Mesothelial cell of epicardium (in vitro differentiated cells): Measurements from ENCODE around the gene NDUFS8. TPM values are rescaled to one million over a fixed set of nuclear protein-coding genes. Genes with fewer than 3 reads are reported as not detected.

Source experiments
- DNase-seq, 2 experiments: peaks; one replicate each; pipeline ENCODE4 v3.0.0; 2021; ENCODE audit warnings: low spot score in 2 of 2; ENCODE audit not compliant: unreplicated experiment in 2 of 2
- H3K27ac Mint-ChIP-seq: 2 replicates; pipeline ENCODE4 v1.8.0; 2021; ENCODE audit warnings: mixed read lengths
- H3K27me3 Mint-ChIP-seq: 2 replicates; pipeline ENCODE4 v1.8.0; 2021; ENCODE audit warnings: low read depth, mixed read lengths
- H3K36me3 Mint-ChIP-seq: 2 replicates; pipeline ENCODE4 v1.8.0; 2021; ENCODE audit warnings: mixed read lengths
- H3K4me1 Mint-ChIP-seq: 2 replicates; pipeline ENCODE4 v1.8.0; 2021; ENCODE audit warnings: mixed read lengths
- H3K4me3 Mint-ChIP-seq: 2 replicates; pipeline ENCODE4 v1.8.0; 2021; ENCODE audit warnings: mild to moderate bottlenecking, moderate library complexity, mixed read lengths
- H3K9me3 Mint-ChIP-seq: 2 replicates; pipeline ENCODE4 v1.8.0; 2021; ENCODE audit warnings: mixed read lengths
- total RNA-seq: library from RNA; stranded (reverse); gene quantifications from 3 replicates; pipeline ENCODE4 v1.2.1, GENCODE V29; 2021
- TF ChIP-seq, protein P1 (sequence below): fragments of 200-600 bp; sonication (generic); IDR thresholded peaks from one replicate; pipeline ENCODE4 v1.5.0; 2021; ENCODE audit warnings: antibody characterized with exemption; ENCODE audit not compliant: unreplicated experiment

The NDUFS8 gene
- total RNA-seq, 1 donor from 2014 or later = 132 TPM

DNA sequence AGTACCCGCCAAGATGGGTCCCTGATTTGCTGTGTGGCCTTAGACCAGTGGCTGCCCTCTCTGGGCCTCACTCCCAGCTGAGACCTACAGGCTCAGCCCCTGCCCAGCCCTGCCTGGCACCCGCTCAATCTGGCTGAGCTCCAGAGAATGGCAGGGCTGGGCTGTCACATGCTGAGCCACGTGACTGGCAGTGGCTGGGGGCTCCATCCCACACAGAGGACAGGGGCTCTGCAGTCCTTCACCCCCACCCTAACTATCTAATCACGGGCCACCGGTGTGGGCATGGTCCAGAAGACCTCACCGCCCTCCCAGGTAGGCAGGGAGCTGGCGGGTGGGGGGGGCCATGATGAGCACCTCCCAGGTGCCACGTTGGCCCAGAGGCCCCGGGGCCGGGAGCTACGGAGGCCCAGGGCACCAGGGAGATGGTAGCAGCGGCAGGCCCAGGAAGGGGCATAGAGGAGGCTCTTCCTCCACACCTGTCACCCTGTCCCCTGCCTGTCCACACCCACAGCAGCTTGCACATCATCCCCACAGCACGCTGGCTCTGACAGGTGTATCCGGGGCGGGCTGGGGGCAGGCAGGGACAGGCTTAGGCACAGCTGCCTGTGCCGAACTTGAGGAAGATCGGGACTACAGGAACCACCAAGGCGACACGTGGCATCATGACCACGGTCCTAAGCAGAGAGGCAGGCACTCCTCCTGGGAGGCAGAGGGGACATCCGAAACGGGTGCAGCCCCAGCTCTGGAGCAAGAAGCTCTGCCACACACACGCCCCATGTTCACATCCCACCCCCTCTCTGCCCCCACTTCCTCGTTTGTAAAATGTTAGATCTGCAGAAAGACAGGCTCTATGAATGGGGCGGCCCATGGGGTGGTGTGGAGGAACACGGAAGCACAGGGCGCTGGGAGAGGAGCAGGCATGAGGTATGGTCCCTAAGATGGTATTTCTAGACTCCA is 21.8 kb upstream of the NDUFS8 start:
- Mint-ChIP-seq H3K4me3 (no peak overlapping the region), H3K27me3 (peaks cover 4% of the 10 kb centered on the region), H3K27ac (peak overlapping the region; percentile 82), H3K9me3 (no peaks in the 10 kb centered on the region), H3K4me1 (peaks cover 44% of the 10 kb centered on the region), H3K36me3 (no peaks in the 10 kb centered on the region)
- no peak for DNase-seq
- TF ChIP-seq, protein P1, sequence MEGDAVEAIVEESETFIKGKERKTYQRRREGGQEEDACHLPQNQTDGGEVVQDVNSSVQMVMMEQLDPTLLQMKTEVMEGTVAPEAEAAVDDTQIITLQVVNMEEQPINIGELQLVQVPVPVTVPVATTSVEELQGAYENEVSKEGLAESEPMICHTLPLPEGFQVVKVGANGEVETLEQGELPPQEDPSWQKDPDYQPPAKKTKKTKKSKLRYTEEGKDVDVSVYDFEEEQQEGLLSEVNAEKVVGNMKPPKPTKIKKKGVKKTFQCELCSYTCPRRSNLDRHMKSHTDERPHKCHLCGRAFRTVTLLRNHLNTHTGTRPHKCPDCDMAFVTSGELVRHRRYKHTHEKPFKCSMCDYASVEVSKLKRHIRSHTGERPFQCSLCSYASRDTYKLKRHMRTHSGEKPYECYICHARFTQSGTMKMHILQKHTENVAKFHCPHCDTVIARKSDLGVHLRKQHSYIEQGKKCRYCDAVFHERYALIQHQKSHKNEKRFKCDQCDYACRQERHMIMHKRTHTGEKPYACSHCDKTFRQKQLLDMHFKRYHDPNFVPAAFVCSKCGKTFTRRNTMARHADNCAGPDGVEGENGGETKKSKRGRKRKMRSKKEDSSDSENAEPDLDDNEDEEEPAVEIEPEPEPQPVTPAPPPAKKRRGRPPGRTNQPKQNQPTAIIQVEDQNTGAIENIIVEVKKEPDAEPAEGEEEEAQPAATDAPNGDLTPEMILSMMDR = no peak

DNA sequence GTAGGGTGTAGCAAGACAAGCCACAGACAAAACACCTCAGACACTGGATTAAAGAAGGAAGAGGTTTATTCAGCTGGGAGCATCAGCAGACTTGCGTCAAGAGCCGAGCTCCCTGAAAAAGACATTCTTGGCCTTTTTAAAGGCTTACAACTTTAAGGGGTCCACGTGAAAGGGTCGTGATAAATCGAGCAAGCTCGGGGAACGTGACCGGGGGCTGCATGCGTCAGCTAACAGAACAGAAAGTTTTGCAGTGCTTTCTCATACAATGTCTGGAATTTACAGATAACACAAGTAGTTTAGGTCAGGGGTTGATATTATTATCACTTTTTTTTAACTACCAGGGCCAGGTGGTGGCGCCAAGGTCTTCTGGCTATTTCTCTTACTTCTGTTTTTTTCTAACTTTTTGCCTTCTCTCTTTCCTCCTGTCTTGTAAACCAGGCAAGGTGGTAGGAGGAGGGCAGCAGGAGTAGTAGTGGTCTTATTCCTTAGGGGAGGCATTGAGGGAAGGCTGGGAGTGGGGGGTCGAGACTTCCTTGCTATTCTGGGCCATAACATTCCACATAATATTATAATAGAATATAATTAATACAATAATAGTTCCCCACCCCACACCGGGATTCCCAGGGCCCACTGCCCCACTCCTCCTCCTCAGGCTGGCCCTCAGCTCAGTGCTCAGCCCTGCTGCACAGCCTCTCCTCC is 20.9 kb upstream of the NDUFS8 start:
- Mint-ChIP-seq H3K27ac (peak overlapping the region; percentile 82), H3K4me3 (no peak overlapping the region), H3K4me1 (peaks cover 47% of the 10 kb centered on the region)

DNA sequence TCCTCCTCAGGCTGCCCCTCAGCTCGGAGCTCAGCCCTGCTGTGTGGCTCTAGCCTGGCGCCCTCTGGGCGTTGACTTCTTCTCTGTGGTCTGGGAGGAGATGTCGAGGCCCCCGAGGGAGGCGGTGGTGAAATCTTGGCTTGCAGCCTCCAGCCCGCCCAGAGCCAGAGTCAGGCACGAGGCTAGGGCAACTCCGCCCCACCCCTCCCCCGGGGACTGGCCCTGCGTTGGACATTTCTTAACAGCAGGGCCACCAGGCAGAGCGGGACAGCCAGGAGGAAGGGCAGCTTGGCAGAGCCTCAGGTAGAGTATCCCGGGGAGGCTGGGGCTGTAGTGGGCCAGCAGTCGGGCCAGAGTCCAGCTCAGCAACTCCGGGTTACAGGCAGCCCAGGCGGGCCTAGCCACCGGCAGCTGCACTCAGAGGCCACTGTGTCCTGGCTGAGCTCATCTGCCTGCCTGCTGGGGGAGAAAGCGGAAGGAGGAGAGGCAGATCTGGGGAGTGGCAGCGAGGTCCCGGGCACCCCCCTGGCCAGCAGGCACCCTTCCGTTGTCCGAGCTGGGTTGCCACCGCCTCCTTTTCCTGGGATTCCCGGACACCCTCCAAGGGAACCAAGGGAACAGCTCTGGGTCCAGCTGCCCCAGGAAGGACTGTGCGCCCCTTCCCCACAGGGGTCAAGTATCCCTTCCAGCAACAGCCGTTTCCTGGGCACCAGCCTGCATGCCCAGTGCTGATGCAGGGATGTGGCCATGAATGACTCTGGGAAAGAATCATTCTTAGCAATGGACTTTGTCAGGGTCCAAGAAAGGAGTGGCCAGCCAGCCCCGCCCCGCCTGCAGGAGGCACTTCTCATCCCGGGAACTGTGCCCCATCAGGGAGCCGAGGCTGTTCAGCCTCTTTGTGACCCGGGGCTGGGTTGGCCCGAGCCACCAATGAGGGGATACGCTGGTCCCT is 20.1 kb upstream of the NDUFS8 start, which contains the start of gene ALDH3B1:
ALDH3B1 (plus strand) TSS at position 238 of the 952 bp plus-strand sequence. CDS start 4,971 bp downstream, outside the sequence.
- Mint-ChIP-seq H3K4me1 (peaks cover 45% of the 10 kb centered on the region), H3K36me3 (no peaks in the 10 kb centered on the region), H3K27me3 (no peaks in the 10 kb centered on the region), H3K4me3 (no peak within 1 kb of the TSS), H3K9me3 (no peaks in the 10 kb centered on the region), H3K27ac (peak within 1 kb of the TSS; percentile 82)
- TF ChIP-seq, protein P1 = no peak
- no peak for DNase-seq

More for the DNA sequence above, 20.9 kb upstream of the NDUFS8 start:
- no peak for DNase-seq
- H3K9me3 Mint-ChIP-seq = no peaks in the 10 kb centered on the region
- peaks cover 2% of the 10 kb centered on the region for H3K27me3 Mint-ChIP-seq
- TF ChIP-seq, protein P1 = no peak
- H3K36me3 Mint-ChIP-seq = no peaks in the 10 kb centered on the region

DNA sequence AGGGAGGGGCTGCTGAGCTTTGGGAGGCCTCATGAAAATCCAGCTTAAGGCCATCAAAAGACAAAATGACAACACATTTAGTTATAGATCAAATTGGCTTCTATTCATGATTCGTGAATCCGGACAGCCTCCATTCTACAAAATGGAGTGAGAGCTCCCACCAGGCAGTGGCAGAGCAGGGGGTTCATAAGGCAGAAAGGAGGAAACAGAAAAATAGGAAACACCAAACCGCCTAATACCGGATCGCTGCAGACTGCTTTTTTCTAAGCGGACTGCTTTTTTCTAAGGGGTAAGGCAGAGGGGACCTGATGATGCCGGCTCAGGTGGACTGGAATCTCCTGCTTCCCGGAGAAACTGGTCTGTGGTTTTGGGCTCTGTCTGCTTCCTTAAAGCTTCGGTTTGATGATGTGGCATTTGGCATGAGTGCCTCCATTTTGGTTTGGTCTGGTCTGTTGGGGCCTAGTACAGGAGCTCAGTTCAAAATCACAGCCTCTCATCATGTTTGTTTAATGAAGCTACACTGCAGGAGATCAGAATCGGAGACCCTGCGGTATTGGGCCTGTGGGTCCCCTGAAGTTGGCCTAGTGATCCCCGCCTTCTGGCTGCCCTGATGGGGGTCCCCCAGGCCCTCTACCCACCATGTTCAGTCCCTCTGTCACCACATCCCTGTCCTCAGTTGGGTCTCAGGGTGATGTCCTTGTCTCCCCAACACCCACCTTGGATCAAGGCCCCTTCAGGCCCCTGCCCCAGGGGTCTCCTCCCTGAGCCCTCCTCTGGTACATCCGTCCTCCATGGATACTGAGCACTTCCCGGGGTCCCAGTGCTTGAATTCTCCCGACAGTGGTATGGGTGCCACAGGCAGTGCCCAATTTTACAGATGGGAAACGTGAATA is 19.2 kb upstream of the NDUFS8 start:
- Mint-ChIP-seq H3K9me3 (no peaks in the 10 kb centered on the region), H3K27ac (peak overlapping the region; percentile 79), H3K4me3 (no peak overlapping the region), H3K36me3 (no peaks in the 10 kb centered on the region), H3K4me1 (peaks cover 45% of the 10 kb centered on the region), H3K27me3 (no peaks in the 10 kb centered on the region)
- DNase-seq = no peak
- TF ChIP-seq, protein P1 = no peak
